Measurements from ENCODE around the gene LRFN4.

LRFN4 gene

GRCh38 chr11:66909181-66909580 lies 52.3 kb downstream of the LRFN4 start:
- TF ChIP-seq YY1 (IDR thresholded peaks at IDR 0.05; ENCODE audit: insufficient read depth, insufficient read length) = no peak
- no peak for TF ChIP-seq ZNF274 (IDR thresholded peaks at IDR 0.05; ENCODE audit: low read depth, low read length)
- TF ChIP-seq SUZ12 (IDR thresholded peaks at IDR 0.05; ENCODE audit: extremely low read depth, insufficient read depth, insufficient read length) = no peak
- no peak overlapping the region for H3K4me3 ChIP-seq (ENCODE audit: insufficient read length, low read depth)
- no peaks in the 10 kb centered on the region for H3K36me3 ChIP-seq (ENCODE audit: insufficient read depth, insufficient read length, low read length)
- no peak for DNase-seq (ENCODE audit: low read depth, low spot score)
- no peak overlapping the region for H3K9ac ChIP-seq (ENCODE audit: insufficient read length, low read depth)
- H3K9me3 ChIP-seq (ENCODE audit: insufficient read depth, low read length) = no peaks in the 10 kb centered on the region
- peaks cover 36% of the 10 kb centered on the region for H3K4me1 ChIP-seq (ENCODE audit: insufficient read depth, insufficient read length)
- H3K27me3 ChIP-seq (ENCODE audit: insufficient read depth, insufficient read length) = no peaks in the 10 kb centered on the region

GRCh38 chr11:66910016-66910415 lies 53.2 kb downstream of the LRFN4 start:
- no peak for DNase-seq (ENCODE audit: low read depth, low spot score)
- H3K27me3 ChIP-seq (ENCODE audit: insufficient read depth, insufficient read length) = no peaks in the 10 kb centered on the region
- TF ChIP-seq YY1 (IDR thresholded peaks at IDR 0.05; ENCODE audit: insufficient read depth, insufficient read length) (no peak), ZNF274 (IDR thresholded peaks at IDR 0.05; ENCODE audit: low read depth, low read length) (no peak), SUZ12 (IDR thresholded peaks at IDR 0.05; ENCODE audit: extremely low read depth, insufficient read depth, insufficient read length) (no peak)

More at GRCh38 chr11:66910016-66910415, 53.2 kb downstream of the LRFN4 start:
- H3K36me3 ChIP-seq (ENCODE audit: insufficient read depth, insufficient read length, low read length) = no peaks in the 10 kb centered on the region
- peaks cover 39% of the 10 kb centered on the region for H3K4me1 ChIP-seq (ENCODE audit: insufficient read depth, insufficient read length)
- H3K9me3 ChIP-seq (ENCODE audit: insufficient read depth, low read length) = no peaks in the 10 kb centered on the region
- H3K4me3 ChIP-seq (ENCODE audit: insufficient read length, low read depth) = no peak overlapping the region
- H3K9ac ChIP-seq (ENCODE audit: insufficient read length, low read depth) = no peak overlapping the region
